ENCODE measurements around the gene ZNF750. TPM values are rescaled to one million over a fixed set of nuclear protein-coding genes. Genes with fewer than 3 reads are reported as not detected.

The ZNF750 gene
- polyA plus RNA-seq, 3 donors, result not detected

DNA sequence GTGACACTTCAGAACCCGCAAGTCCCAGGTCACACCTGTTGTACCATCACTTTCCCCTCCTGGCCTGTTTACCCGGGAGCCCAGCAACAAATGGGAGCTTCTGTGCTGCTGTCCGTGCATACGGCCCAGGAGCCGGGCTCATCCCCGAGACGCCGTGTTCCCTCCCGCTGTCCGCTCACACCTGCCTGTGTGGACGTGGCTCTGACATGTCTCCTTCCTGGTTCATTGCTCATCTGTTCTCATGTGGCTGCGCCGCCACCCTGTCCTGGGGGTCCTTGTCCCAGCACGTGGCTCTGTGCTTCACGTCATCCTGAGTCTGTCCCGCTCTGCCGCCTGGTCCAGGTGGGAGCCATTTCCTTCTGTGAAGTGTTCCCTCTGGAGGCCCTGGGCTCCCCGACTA lies 50.0 kb downstream of the ZNF750 start:
- Histone ChIP-seq H3K36me3 (replicated peaks in 1 of 2; ENCODE audit: control insufficient read depth in 1 of 2, insufficient read depth in 2 of 2, low read length in 2 of 2) (peaks cover 2 to 6% of the 10 kb centered on the region in 2 donors), H3K4me1 (ENCODE audit: control insufficient read depth in 1 of 2, insufficient read depth in 2 of 2, low read length in 2 of 2) (no peaks in the 10 kb centered on the region), H3K4me3 (replicated peaks in 1 of 3; ENCODE audit: low read depth in 2 of 3, low read length in 3 of 3) (no peak overlapping the region), H2AFZ (ENCODE audit: insufficient read depth, low read depth, low read length, poor library complexity, severe bottlenecking) (no peak overlapping the region), H3K9me3 (replicated peaks in 1 of 2; ENCODE audit: control insufficient read depth in 1 of 2, insufficient read depth in 1 of 2, low read length in 2 of 2) (no peaks in the 10 kb centered on the region), H3K4me2 (replicated peaks; ENCODE audit: extremely low read depth, low read length, poor library complexity, severe bottlenecking) (no peak overlapping the region), H3K27ac (ENCODE audit: low read depth in 1 of 2, low read length in 2 of 2) (no peak overlapping the region), H3K27me3 (ENCODE audit: control insufficient read depth in 2 of 2, insufficient read depth in 2 of 2, low read length in 2 of 2) (no peaks in the 10 kb centered on the region), H4K20me1 (ENCODE audit: insufficient read depth, low read length) (no peaks in the 10 kb centered on the region), H3K79me2 (ENCODE audit: insufficient read depth, low read length) (no peaks in the 10 kb centered on the region), H3K9ac (ENCODE audit: insufficient read depth, low read length, poor library complexity, severe bottlenecking) (no peak overlapping the region)
- TF ChIP-seq, protein P1, sequence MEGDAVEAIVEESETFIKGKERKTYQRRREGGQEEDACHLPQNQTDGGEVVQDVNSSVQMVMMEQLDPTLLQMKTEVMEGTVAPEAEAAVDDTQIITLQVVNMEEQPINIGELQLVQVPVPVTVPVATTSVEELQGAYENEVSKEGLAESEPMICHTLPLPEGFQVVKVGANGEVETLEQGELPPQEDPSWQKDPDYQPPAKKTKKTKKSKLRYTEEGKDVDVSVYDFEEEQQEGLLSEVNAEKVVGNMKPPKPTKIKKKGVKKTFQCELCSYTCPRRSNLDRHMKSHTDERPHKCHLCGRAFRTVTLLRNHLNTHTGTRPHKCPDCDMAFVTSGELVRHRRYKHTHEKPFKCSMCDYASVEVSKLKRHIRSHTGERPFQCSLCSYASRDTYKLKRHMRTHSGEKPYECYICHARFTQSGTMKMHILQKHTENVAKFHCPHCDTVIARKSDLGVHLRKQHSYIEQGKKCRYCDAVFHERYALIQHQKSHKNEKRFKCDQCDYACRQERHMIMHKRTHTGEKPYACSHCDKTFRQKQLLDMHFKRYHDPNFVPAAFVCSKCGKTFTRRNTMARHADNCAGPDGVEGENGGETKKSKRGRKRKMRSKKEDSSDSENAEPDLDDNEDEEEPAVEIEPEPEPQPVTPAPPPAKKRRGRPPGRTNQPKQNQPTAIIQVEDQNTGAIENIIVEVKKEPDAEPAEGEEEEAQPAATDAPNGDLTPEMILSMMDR (IDR thresholded peaks at IDR 0.05), result no peak
- intact Hi-C loops (cut with micrococcal nuclease), result loop anchor here in 1 of 2 donors (10.0 kb wide), 1 partner anchor 145 kb away; no protein-coding TSS in a partner anchor
- no peaks in the 10 kb centered on the region for H3K4me1 Mint-ChIP-seq
- no peaks in the 10 kb centered on the region for H3K9me3 Mint-ChIP-seq
- H3K4me3 Mint-ChIP-seq, result no peak overlapping the region
- peaks cover 19 to 24% of the 10 kb centered on the region in 2 donors for H3K36me3 Mint-ChIP-seq
- WGBS (ENCODE audit: insufficient coverage), result 96% methylated on average over 18 of the region's 18 CpGs
- H3K27ac Mint-ChIP-seq, result peak overlapping the region in 1 of 7 donors; percentile 33
- peaks cover 0 to 3% (median 2%) of the 10 kb centered on the region in 3 donors for H3K27me3 Mint-ChIP-seq (ENCODE audit: low read depth in 3 of 3)
- no peak for DNase-seq

DNA sequence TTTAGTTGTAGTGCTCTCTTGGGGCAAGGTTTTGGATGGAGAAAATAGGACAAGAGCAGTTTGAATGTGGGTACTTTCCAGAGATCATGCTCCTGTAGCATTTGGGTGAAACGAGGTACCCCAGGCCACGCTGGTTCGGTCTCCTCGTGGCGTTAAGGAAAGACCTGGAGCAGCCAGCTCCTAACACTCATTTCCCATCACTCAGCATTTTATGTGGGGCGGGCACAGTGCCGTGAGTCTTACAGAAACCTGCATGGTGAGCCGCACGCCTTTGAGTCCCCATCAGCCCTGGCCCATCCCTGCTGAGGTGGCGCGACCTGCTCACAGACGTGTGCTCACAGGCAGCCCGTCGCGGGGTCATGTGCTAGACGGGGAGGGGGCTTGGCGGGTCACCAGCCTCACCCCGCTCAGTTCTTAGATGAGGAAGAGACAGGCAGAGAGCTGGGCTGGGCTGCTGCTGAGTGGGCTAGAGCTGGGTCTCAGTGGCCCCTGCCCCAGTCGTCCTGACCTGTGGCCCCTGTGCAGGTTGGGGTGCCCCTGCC lies 50.7 kb downstream of the ZNF750 start:
- no peak overlapping the region for H3K27ac ChIP-seq (ENCODE audit: low read depth in 1 of 2, low read length in 2 of 2)
- no peaks in the 10 kb centered on the region for H3K9me3 Mint-ChIP-seq
- H3K36me3 Mint-ChIP-seq, result peaks cover 23 to 24% of the 10 kb centered on the region in 2 donors
- H3K4me1 ChIP-seq (ENCODE audit: control insufficient read depth in 1 of 2, insufficient read depth in 2 of 2, low read length in 2 of 2), result no peaks in the 10 kb centered on the region
- no peaks in the 10 kb centered on the region for H3K4me1 Mint-ChIP-seq
- H3K9me3 ChIP-seq (replicated peaks in 1 of 2; ENCODE audit: control insufficient read depth in 1 of 2, insufficient read depth in 1 of 2, low read length in 2 of 2), result no peaks in the 10 kb centered on the region
- H3K4me3 ChIP-seq (replicated peaks in 1 of 3; ENCODE audit: low read depth in 2 of 3, low read length in 3 of 3), result no peak overlapping the region
- H3K4me2 ChIP-seq (replicated peaks; ENCODE audit: extremely low read depth, low read length, poor library complexity, severe bottlenecking), result no peak overlapping the region
- H3K36me3 ChIP-seq (replicated peaks in 1 of 2; ENCODE audit: control insufficient read depth in 1 of 2, insufficient read depth in 2 of 2, low read length in 2 of 2), result peaks cover 2 to 10% of the 10 kb centered on the region in 2 donors
- 96% methylated on average over 16 of the region's 19 CpGs for WGBS (ENCODE audit: insufficient coverage)
- no peak overlapping the region for H3K27ac Mint-ChIP-seq
- H3K27me3 ChIP-seq (ENCODE audit: control insufficient read depth in 2 of 2, insufficient read depth in 2 of 2, low read length in 2 of 2), result no peaks in the 10 kb centered on the region
- no peak for DNase-seq
- intact Hi-C loops (cut with micrococcal nuclease), result no loop called here
- TF ChIP-seq, protein P1 (IDR thresholded peaks at IDR 0.05), result no peak
- no peak overlapping the region for H3K9ac ChIP-seq (ENCODE audit: insufficient read depth, low read length, poor library complexity, severe bottlenecking)
- H4K20me1 ChIP-seq (ENCODE audit: insufficient read depth, low read length), result no peaks in the 10 kb centered on the region
- H3K79me2 ChIP-seq (ENCODE audit: insufficient read depth, low read length), result no peaks in the 10 kb centered on the region
- H2AFZ ChIP-seq (ENCODE audit: insufficient read depth, low read depth, low read length, poor library complexity, severe bottlenecking), result no peak overlapping the region
- H3K4me3 Mint-ChIP-seq, result no peak overlapping the region
- peaks cover 0 to 3% (median 2%) of the 10 kb centered on the region in 3 donors for H3K27me3 Mint-ChIP-seq (ENCODE audit: low read depth in 3 of 3)
